Duodenal mucosa (tissue), 2 donors: ENCODE results near the gene ASS1.

Experiments
- H3K27ac ChIP-seq: one replicate; pipeline ENCODE4 v1.7.0; 2013; ENCODE audit warnings: low read depth, low read length
- H3K27me3 ChIP-seq, 2 donors: one replicate each; pipeline ENCODE4 v1.7.0; 2013; ENCODE audit warnings: low read length in 2 of 2, control low read depth in 1 of 2; ENCODE audit not compliant: insufficient read depth in 2 of 2, control insufficient read depth in 1 of 2
- H3K36me3 ChIP-seq, 2 donors: one replicate each; pipeline ENCODE4 v1.7.0; 2013; ENCODE audit warnings: low read length in 2 of 2, control low read depth in 1 of 2; ENCODE audit not compliant: insufficient read depth in 2 of 2, control insufficient read depth in 1 of 2
- H3K4me1 ChIP-seq, 2 donors: one replicate each; pipeline ENCODE4 v1.7.0; 2013; ENCODE audit warnings: low read length in 2 of 2, control low read depth in 1 of 2; ENCODE audit not compliant: insufficient read depth in 2 of 2, control insufficient read depth in 1 of 2
- H3K4me3 ChIP-seq, 2 donors: one replicate each; pipeline ENCODE4 v1.7.0; 2013; ENCODE audit warnings: low read length in 2 of 2, low read depth in 1 of 2
- H3K9ac ChIP-seq, 2 donors: one replicate each; pipeline ENCODE4 v1.7.0; 2013; ENCODE audit warnings: low read length in 2 of 2, low read depth in 1 of 2
- H3K9me3 ChIP-seq, 2 donors: one replicate each; pipeline ENCODE4 v1.7.0; 2013; ENCODE audit warnings: low read length in 2 of 2, control low read depth in 1 of 2; ENCODE audit not compliant: control insufficient read depth in 1 of 2

The ASS1 gene

GRCh38 chr9:130539420-130540223 lies 94.9 kb downstream of the ASS1 start:
- H3K27ac ChIP-seq, result no peak overlapping the region

GRCh38 chr9:130541533-130541932 lies 96.8 kb downstream of the ASS1 start:
- Histone ChIP-seq H3K27me3 (peaks cover 24 to 29% of the 10 kb centered on the region in 2 donors), H3K27ac (no peak overlapping the region), H3K4me3 (no peak overlapping the region), H3K4me1 (no peaks in the 10 kb centered on the region), H3K9me3 (no peaks in the 10 kb centered on the region), H3K36me3 (no peaks in the 10 kb centered on the region), H3K9ac (no peak overlapping the region)

More at GRCh38 chr9:130539420-130540223, 94.9 kb downstream of the ASS1 start:
- Histone ChIP-seq H3K36me3 (no peaks in the 10 kb centered on the region), H3K4me3 (no peak overlapping the region), H3K4me1 (no peaks in the 10 kb centered on the region), H3K9ac (no peak overlapping the region), H3K9me3 (no peaks in the 10 kb centered on the region), H3K27me3 (peaks cover 38 to 41% of the 10 kb centered on the region in 2 donors)

GRCh38 chr9:130542038-130542437 lies 97.3 kb downstream of the ASS1 start:
- no peak overlapping the region for H3K27ac ChIP-seq
- H3K9ac ChIP-seq, result no peak overlapping the region
- H3K9me3 ChIP-seq, result no peaks in the 10 kb centered on the region
- no peak overlapping the region for H3K4me3 ChIP-seq
- peaks cover 19 to 24% of the 10 kb centered on the region in 2 donors for H3K27me3 ChIP-seq
- H3K36me3 ChIP-seq, result no peaks in the 10 kb centered on the region
- no peaks in the 10 kb centered on the region for H3K4me1 ChIP-seq

GRCh38 chr9:130542457-130543228 lies 97.9 kb downstream of the ASS1 start:
- no peak overlapping the region for H3K27ac ChIP-seq
- no peaks in the 10 kb centered on the region for H3K9me3 ChIP-seq
- H3K27me3 ChIP-seq, result peaks cover 13 to 18% of the 10 kb centered on the region in 2 donors
- no peak overlapping the region for H3K4me3 ChIP-seq
- no peaks in the 10 kb centered on the region for H3K4me1 ChIP-seq
- H3K9ac ChIP-seq, result no peak overlapping the region
- no peaks in the 10 kb centered on the region for H3K36me3 ChIP-seq

- Histone ChIP-seq H3K9ac (no peak overlapping the region), H3K27ac (no peak overlapping the region), H3K4me1 (no peaks in the 10 kb centered on the region), H3K9me3 (no peaks in the 10 kb centered on the region), H3K4me3 (no peak overlapping the region), H3K27me3 (peaks cover 7 to 16% of the 10 kb centered on the region in 2 donors), H3K36me3 (no peaks in the 10 kb centered on the region)
Measured at GRCh38 chr9:130543368-130543767, 98.6 kb downstream of the ASS1 start.

- Histone ChIP-seq H3K36me3 (no peaks in the 10 kb centered on the region), H3K9ac (no peak overlapping the region), H3K27me3 (peaks cover 2 to 12% of the 10 kb centered on the region in 2 donors)
Measured at GRCh38 chr9:130543859-130544258, 99.1 kb downstream of the ASS1 start.

GRCh38 chr9:130544364-130544763 lies 99.6 kb downstream of the ASS1 start:
- Histone ChIP-seq H3K9me3 (peaks cover 3 to 4% of the 10 kb centered on the region in 2 donors), H3K27ac (no peak overlapping the region), H3K36me3 (no peaks in the 10 kb centered on the region), H3K9ac (no peak overlapping the region), H3K4me1 (no peaks in the 10 kb centered on the region), H3K4me3 (no peak overlapping the region), H3K27me3 (peaks cover 0 to 9% of the 10 kb centered on the region in 2 donors)

More at GRCh38 chr9:130543859-130544258, 99.1 kb downstream of the ASS1 start:
- Histone ChIP-seq H3K27ac (no peak overlapping the region), H3K4me1 (no peaks in the 10 kb centered on the region), H3K9me3 (no peaks in the 10 kb centered on the region), H3K4me3 (no peak overlapping the region)

GRCh38 chr9:130548103-130548502 lies 103.3 kb downstream of the ASS1 start:
- Histone ChIP-seq H3K27ac (no peak overlapping the region), H3K4me1 (no peaks in the 10 kb centered on the region), H3K9me3 (peaks cover 3 to 4% of the 10 kb centered on the region in 2 donors), H3K36me3 (no peaks in the 10 kb centered on the region), H3K4me3 (no peak overlapping the region), H3K27me3 (no peaks in the 10 kb centered on the region), H3K9ac (no peak overlapping the region)

GRCh38 chr9:130549093-130549735 lies 104.5 kb downstream of the ASS1 start:
- H3K4me3 ChIP-seq, result no peak overlapping the region

More at GRCh38 chr9:130549093-130549735, 104.5 kb downstream of the ASS1 start:
- no peak overlapping the region for H3K27ac ChIP-seq
- H3K9me3 ChIP-seq, result peaks cover 3 to 4% of the 10 kb centered on the region in 2 donors
- H3K4me1 ChIP-seq, result no peaks in the 10 kb centered on the region
- H3K9ac ChIP-seq, result no peak overlapping the region
- H3K36me3 ChIP-seq, result no peaks in the 10 kb centered on the region
- H3K27me3 ChIP-seq, result no peaks in the 10 kb centered on the region
